HEK293T (cell line): ENCODE measurements around the gene BFSP1.

Experiments
- ARNT ChIP-seq: fragments of 450-650 bp; IDR thresholded peaks from 2 replicates; pipeline ENCODE4 v1.6.1; 2017; ENCODE audit warnings: mild to moderate bottlenecking
- ELF4 ChIP-seq: fragments of 450-650 bp; IDR thresholded peaks from 2 replicates; pipeline ENCODE4 v1.6.1; 2017; ENCODE audit warnings: antibody characterized with exemption
- HDGF ChIP-seq: fragments of 450-650 bp; IDR thresholded peaks from 2 replicates; pipeline ENCODE4 v1.6.1; 2017; ENCODE audit warnings: antibody characterized with exemption, borderline replicate concordance
- SUZ12 ChIP-seq: fragments of 450-650 bp; IDR thresholded peaks from 2 replicates; pipeline ENCODE4 v1.6.1; 2016; ENCODE audit warnings: mild to moderate bottlenecking

- no peak for TF ChIP-seq SUZ12
- TF ChIP-seq HDGF = no peak
- TF ChIP-seq ELF4 = no peak
- TF ChIP-seq ARNT = no peak
These were observed 34.1 kb upstream of the BFSP1 start for GRCh38 chr20:17565169-17565845.
